Left colon (tissue), 2 donors: ENCODE results near the gene MAP4K1. TPM values are rescaled to one million over a fixed set of nuclear protein-coding genes. Genes with fewer than 3 reads are reported as not detected.
A peak's percentile ranks its signal among the peaks of the same experiment; 100 is the strongest.

Experiments used
- ATAC-seq: fragments of 200-7000 bp; cut with Tn5 transposase; one replicate; pipeline ENCODE4 v1.9.1; 2020; ENCODE audit warnings: mild to moderate bottlenecking, moderate library complexity
- DNase-seq, 2 donors: peaks; one replicate each; pipeline ENCODE4 v3.0.0-alpha.2; 2020
- intact Hi-C, 2 donors: fragments of 100-400 bp; cut with DNase I in 1 of 2; cut with micrococcal nuclease in 1 of 2; formaldehyde crosslinking; loops; one replicate each; pipeline versions ENCODE4 v1.11.2 to v1.14.0; 2022; cut with DNase I, micrococcal nuclease
- total RNA-seq, 2 donors: library from RNA; stranded (reverse); fragmentation: NEBNext Ultra II Directional; extraction: Animal tissue kit (Norgen Biotek cat#: 25700); gene quantifications; one replicate each; pipeline ENCODE4 v1.2.1, GENCODE V29; 2021
- donor health status: DM: no; HTN: no; CAD: no.
- donor health status: DM: yes; HTN: yes; CAD: no.

Gene MAP4K1
- total RNA-seq, 2 donors from 2014 or later, result 2.9 to 6.6 TPM

GRCh38 chr19:38655148-38655824, 37.5 kb upstream of the MAP4K1 start:
- no peak for ATAC-seq
- no peak for DNase-seq
- intact Hi-C loops, result loop anchor here in 1 of 2 donors (10.0 kb wide), 1 partner anchor 60 kb away; no protein-coding TSS in a partner anchor

- ATAC-seq (no peak), DNase-seq (no peak)
- intact Hi-C loops, result loop anchor here in 1 of 2 donors (10.0 kb wide), 1 partner anchor 60 kb away; no protein-coding TSS in a partner anchor
These were observed 36.9 kb upstream of the MAP4K1 start for GRCh38 chr19:38654628-38655055.

DNA sequence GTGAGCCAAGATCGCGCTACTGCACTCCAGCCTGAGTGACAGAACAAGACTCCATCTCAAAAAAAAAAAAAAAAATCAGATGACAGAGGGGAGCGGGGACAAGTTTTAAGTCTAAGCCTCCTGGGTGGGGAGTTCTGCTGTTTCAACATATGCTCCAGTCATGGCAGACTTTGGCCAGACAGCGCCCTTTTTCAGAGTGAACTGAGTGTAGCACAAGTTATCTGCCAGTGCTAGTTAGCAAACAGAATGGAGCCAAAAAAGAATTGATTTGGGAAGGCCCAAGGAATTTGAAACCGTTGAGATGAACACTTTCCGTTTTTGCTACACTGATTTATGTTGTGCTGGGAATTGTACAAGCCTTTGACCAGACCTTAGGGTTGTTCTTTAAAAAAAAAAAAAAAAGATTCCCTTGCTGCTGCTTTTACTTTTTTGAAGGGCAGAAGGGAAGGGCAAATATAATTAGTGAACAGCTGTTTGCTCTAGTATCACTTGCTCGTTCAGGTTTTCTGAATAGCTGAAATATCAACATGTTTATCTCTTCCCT, 35.3 kb upstream of the MAP4K1 start:
- intact Hi-C loops, result loop anchor here in 1 of 2 donors (10.0 kb wide), 1 partner anchor 62 kb away; no protein-coding TSS in a partner anchor
- ATAC-seq (peak; percentile 56), DNase-seq (peak; percentile 60 to 82)

GRCh38 chr19:38650911-38651584, 33.3 kb upstream of the MAP4K1 start:
- no peak for DNase-seq
- intact Hi-C loops, result loop anchor here in 1 of 2 donors (10.0 kb wide), 1 partner anchor 64 kb away; no protein-coding TSS in a partner anchor
- no peak for ATAC-seq

- intact Hi-C loops, result loop anchor here in 1 of 2 donors (10.0 kb wide), 1 partner anchor 65 kb away; no protein-coding TSS in a partner anchor
- ATAC-seq, result peak; percentile 39
These were observed 32.5 kb upstream of the MAP4K1 start for GRCh38 chr19:38650172-38650775.

GRCh38 chr19:38649305-38650171, 31.8 kb upstream of the MAP4K1 start:
- DNase-seq, result peak; percentile 82 to 92

More at GRCh38 chr19:38650172-38650775, 32.5 kb upstream of the MAP4K1 start:
- peak; percentile 65 to 66 for DNase-seq

GRCh38 chr19:38648769-38649304, 31.1 kb upstream of the MAP4K1 start:
- ATAC-seq, result no peak
- no peak for DNase-seq
- intact Hi-C loops, result no loop called here

More at GRCh38 chr19:38649305-38650171, 31.8 kb upstream of the MAP4K1 start:
- ATAC-seq, result peak; percentile 58
- intact Hi-C loops, result loop anchor here in 1 of 2 donors (10.0 kb wide), 1 partner anchor 65 kb away; no protein-coding TSS in a partner anchor

DNA sequence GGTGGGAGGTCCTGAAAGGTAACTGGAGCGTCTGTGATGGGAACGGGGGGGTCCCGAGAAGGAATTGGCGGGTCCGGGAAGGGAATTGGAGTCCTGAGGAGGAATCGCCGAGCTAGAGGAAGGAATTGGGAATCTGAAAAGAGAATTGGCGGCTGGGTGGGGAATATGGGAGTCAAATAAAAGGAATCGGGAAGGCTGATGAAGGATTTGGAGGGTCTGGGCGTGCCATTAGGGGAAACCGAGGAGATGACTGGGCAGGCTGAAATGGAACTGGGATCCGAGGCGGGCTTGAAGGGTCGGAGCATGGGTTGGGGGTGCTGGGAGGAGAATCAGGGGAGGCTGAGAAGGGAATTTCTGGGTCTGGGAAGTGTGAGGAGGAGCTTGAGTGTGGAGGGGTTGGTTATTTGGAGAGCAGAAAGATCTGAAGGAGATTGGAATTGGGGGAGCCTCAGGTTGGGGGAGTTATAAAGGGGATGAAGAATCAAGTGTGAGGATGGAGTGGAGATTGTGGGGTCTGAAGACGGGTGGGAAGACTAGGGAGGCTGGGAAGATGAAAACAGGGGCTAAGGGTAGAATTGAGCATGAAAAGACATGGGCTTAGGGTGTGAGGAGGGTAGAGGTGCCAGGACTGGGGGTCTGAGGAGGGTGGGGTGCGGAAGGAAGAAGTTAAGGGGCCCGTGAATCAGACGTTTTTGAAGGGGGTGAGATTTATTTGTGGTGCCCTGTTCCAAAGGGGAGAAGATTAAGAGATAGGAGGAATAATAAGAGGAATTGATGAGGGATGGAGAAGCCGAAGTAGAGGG, 30.4 kb upstream of the MAP4K1 start:
- intact Hi-C loops, result no loop called here
- DNase-seq (no peak), ATAC-seq (no peak)

GRCh38 chr19:38647368-38647965, 29.7 kb upstream of the MAP4K1 start, which contains the start of gene ACTN4:
Gene ACTN4, plus strand, starts transcription at chr19:38647649. Its CDS starts 97 bp downstream, at chr19:38647746.
- DNase-seq, result peak; percentile 97 to 100
- intact Hi-C loops, result no loop called here
- ATAC-seq, result peak; percentile 65

DNA sequence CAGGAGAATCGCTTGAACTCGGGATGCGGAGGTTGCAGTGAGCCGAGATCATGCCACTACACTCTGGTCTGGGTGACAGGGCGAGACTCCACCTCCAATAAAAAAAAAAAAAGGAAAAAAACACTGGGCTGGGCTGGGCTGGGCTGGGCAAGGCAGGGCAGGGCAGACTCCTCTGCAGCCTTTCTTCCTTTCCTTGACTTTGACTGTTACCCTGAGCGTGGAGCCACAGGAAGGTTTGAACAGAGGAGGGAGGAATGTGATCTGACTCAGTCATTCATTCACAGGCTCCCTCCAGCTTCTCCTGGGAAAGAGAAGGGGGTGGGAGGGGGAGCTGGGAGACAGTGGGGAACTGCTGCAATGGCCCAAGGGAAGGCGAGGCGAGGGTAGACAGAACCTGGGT, 27.0 kb upstream of the MAP4K1 start:
- peak; percentile 46 for ATAC-seq
- peak; percentile 51 to 64 for DNase-seq
- intact Hi-C loops, result no loop called here

DNA sequence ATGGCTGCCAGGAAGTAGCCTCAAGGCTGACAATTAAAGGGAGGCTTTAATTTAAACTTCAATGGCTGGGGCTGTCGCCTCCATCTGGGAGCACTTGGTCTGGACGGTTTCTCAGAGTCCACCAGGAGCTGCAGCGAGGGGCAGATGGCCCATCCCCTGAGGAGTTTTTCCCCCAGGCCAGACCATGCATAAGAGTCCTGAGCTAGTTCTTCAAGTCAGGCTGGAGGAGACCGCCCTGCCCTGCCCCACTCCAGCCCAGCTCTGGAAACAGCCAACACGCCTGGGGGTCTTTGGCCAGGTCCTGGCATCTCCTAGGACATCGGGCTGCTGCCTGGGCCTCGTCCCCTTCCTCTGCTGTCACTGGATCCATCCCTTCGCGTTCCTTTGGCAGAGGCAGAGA, 24.4 kb upstream of the MAP4K1 start:
- DNase-seq (no peak), ATAC-seq (peak; percentile 1)
- intact Hi-C loops, result no loop called here

GRCh38 chr19:38640368-38640767, 22.6 kb upstream of the MAP4K1 start:
- intact Hi-C loops, result no loop called here
- ATAC-seq (peak; percentile 24), DNase-seq (no peak)

- intact Hi-C loops, result no loop called here
- no peak for ATAC-seq
- no peak for DNase-seq
These were observed 21.9 kb upstream of the MAP4K1 start for GRCh38 chr19:38639679-38640078.

DNA sequence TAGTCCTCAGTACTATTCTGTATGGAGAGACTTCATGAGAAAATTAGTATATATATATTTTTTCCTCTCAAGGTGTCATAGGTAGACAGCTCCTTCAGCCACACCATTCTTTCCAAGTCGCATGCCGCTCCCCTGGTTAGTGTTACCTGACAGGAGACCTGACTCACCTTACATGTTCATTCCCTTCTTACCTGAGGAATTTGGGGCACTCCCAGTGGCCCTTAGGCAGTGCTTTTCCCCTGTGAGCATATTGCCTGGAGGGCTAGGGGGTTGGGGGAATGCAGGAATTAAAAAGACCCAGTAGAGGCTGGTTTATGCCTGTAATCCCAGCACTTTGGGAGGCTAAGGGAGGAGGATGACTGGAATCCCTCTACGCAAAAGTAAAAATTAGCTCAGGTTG, 20.7 kb upstream of the MAP4K1 start:
- no peak for ATAC-seq
- intact Hi-C loops, result no loop called here
- DNase-seq, result no peak

GRCh38 chr19:38635483-38636399, 18.0 kb upstream of the MAP4K1 start:
- DNase-seq (peak in 1 of 2 donors; percentile 25), ATAC-seq (peak; percentile 20)
- intact Hi-C loops, result no loop called here
